Measurements from ENCODE around the gene ERH. TPM values are rescaled to one million over a fixed set of nuclear protein-coding genes. Genes with fewer than 3 reads are reported as not detected.
"Not testable (repeated sequence)": the region's sequence is repeated elsewhere in the genome, so short reads cannot be mapped to it uniquely, and the experiment has no call there.

ERH gene
- 50.2 and 52.3 TPM in 2 replicates for total RNA-seq (2014; rRNA removed; shearing (Covaris generic))

DNA sequence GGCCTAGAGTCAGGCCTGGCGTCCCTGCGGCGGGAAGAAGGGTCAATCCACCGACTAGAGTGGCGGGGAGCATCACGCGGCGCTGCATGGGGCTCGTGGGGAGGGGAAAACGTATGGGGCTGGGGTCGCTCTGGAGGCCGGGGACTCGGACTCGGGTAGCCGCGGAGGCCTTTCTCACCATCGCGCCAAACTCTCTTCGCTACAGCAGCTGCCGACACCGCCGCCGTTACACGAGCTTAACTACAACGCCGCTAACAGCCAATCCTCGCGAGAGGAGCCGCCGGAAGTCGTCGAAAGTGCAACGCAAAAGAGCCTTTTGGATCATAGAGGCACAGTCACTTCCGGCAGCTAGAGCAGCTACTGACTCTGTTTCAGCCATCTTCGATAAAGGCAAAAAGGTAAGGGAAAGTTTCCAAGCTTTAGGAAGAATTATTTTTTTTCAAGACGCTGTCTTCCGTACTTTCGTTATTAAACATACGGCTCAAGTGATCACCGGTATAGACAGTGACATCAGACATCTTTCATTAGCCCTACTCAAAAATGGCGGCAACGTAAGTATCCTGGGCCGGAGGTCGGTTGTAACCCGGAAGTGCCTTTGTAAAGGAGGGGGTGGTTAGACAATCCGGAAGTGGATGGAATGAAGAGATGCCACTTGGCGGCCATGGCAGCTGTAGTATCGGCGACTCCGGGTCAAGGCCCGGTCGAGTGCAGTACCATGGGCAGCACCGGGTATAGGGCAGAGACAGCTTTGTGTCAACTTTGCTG lies at the start of gene ERH, which contains the start of gene SLC39A9:
TSS of gene ERH (minus strand) at position 247 of the 765 bp plus-strand sequence. CDS start at position 181, 66 bp downstream.
TSS of gene SLC39A9 (plus strand) at position 640 of the 765 bp plus-strand sequence. CDS start 678 bp downstream, outside the sequence.
- DNase-seq (ENCODE audit: low spot score): peak; percentile 93

DNA sequence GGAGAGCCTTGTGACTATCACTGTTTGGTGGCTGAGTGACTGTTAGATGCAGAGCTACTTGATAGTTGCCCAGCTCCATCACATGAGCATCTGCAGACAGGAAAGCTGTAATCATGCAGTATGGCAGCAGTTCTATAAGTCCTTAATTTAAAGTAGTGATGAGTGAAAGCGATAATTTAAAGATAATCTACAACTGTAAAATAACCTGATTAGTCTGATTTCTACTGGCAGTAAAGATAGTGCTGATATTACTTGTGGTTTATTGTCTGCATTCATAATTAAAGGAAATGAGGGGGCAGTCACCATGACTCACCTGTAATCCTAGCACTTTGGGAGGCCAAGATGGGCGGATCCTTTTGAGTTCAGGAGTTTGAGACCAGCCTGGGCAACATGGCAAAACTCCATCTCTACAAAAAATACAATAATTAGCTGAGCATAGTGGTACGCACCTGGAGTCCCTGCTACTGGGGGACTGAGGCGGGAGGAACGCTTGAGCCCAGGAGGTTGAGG lies 45.3 kb upstream of the ERH start:
- no peak for DNase-seq (ENCODE audit: low spot score)

DNA sequence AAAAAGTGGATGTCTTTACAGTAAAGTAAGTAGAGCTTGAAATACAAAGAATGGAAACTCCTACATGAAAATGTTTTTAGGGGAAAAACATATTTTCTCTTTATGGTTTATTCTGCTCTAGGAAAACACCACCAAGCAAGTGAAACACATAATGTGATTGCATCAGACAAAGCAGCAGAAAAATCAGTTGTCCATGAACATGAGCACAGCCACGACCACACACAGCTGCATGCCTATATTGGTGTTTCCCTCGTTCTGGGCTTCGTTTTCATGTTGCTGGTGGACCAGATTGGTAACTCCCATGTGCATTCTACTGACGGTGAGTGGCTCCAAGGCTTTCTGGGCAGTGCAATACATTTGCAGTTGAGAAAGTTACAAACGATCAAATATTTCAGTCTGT lies 43.8 kb upstream of the ERH start:
- DNase-seq (ENCODE audit: low spot score): no peak

DNA sequence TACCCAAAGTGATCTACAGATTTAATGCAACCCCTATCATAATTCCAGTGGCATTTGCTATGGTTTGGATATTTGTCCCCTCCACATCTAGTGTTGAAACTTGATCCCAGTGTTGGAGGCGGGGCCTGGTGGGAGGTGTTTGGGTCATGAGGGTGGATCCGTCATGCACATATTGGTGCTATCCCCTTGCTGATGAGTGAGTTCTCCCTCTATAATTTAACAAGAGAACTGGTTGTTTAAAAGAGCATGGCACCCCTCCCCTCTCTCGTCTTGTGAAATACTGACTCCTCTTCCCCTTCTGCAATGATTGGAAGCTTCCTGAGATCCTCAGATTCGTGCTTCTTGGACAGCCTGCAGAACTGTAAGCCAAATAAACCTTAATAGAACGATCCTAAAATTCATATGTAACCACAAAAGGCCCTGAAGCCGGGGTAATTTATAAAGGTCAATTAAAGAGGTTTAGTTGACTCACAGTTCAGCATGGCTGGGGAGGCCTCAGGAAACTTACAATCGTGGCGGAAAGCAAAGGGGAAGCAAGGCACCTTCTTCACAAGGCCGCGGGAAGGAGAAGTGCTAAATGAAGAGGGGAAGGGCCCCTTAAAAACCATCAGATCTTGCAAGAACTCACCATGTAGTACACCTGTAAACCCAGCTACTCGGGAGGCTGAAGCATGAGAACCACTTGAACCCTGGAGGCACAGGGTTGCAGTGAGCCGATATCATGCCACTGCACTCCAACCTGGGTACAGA lies 41.6 kb upstream of the ERH start:
- DNase-seq (ENCODE audit: low spot score): no peak

DNA sequence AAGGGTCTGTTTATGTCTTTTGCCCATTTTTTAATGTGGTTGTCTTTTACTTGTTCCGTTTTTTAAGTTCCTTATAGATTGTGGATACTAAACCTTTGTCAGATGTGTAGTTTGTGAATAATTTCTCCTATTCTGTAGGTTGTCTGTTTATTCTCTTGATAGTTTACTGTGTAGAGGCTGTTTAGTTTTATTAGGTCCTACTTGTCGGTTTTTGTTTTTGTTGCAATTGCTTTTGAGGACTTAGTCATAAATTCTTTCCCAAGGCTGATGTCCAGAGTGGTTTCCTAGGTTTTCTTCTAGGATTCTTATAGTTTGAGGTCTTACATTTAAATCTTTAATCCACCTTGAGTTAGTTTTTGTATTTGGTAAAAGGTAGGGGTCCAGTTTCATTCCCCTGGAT lies 34.3 kb upstream of the ERH start:
- DNase-seq (ENCODE audit: low spot score): no peak

DNA sequence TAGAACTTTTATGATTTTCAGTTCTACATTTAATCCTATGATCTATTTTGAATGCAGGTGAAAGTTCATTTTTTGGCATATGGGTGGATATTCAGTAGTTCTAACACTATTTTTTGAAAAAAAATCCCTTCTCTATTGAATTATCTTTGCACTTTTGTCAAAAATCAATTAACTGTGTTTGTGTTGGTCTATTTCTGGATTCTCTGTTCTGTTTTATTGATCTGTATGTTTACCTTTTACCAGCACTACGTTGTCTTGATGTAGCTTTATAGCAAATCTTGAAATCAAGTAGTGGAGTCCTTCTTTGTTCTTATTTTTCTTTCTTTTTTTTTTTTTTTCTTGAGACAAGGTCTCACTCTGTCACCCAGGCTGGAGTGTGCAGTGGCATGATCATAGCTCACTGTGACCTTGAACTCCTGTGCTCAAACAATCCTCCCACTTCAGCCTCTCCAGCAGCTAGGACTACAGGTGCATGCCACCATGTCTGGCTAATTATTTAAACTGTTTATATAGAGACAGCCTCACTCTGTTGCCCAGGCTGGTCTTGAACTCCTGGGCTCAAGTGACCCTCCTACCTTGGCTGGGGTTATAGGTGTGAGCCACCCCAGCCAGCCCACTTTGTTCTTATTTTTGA lies 32.3 kb upstream of the ERH start:
- DNase-seq (ENCODE audit: low spot score): no peak

DNA sequence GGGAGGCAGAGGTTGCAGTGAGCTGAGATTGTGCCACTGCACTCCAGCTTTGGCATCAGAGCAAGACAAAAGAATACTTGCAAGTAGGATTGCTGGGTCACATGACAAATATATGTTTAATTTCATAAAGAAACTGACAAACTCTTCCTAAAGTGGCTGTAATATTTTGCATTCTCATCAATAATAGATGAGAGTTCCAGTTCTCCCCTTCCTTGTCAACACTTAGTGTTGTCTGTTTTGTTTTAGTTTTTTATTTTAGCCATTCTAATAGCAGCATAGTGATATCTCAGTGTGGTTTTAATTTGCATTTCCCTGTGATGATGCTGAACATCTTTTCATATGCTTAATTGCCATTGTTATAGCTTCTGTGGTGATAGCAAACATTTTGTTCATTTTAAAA lies 31.5 kb upstream of the ERH start:
- no peak for DNase-seq (ENCODE audit: low spot score)

DNA sequence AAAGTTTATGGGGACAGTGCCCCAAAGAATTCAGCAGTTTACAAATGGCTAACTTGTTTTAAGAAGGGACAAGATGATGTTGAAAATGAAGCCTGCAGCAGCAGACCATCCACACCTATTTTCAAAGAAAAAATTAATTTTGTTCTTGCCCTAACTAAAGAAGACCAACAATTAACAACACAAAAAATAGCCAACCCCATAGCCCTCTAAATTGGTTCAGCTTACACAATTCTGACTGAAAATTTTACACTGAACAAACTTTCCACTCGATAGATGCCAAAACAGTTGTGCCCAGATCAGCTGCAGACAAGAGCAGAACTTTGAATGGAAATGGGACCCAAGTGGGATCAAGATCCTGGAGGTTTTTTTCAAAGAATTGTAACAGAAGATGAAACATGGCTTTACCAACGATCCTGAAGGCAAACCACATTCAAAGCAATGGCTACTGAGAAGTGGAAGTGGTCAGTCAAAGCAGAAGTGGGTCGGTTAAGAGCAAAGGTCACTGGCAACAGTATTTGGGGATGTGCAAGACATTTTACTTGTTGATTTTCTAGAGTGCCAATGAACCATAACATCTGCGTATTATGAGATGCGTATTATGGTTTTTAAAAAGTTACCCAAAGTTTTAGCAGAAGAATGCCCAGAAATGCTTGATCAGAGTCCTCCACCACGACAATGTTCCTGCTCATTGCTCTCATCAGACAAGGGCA lies 30.3 kb upstream of the ERH start:
- DNase-seq (ENCODE audit: low spot score): no peak

DNA sequence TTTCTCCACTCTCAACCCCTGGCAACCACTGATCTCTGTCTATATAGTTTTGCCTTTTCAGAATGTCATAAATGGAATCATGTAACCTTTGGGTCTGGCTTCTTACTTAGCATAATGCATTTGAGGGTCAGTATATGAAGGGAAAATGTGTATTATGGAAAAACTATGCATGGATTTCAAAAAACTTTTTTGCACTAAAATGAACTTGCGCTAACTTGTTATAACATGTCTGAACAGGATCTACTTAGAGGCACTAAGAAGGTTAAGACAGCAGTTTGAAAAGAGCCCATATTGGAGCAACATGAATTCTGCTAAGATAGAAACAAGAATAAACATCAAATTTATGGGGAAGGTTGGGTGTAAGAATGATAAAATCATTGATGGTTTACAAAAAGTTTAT lies 29.5 kb upstream of the ERH start:
- no peak for DNase-seq (ENCODE audit: low spot score)

DNA sequence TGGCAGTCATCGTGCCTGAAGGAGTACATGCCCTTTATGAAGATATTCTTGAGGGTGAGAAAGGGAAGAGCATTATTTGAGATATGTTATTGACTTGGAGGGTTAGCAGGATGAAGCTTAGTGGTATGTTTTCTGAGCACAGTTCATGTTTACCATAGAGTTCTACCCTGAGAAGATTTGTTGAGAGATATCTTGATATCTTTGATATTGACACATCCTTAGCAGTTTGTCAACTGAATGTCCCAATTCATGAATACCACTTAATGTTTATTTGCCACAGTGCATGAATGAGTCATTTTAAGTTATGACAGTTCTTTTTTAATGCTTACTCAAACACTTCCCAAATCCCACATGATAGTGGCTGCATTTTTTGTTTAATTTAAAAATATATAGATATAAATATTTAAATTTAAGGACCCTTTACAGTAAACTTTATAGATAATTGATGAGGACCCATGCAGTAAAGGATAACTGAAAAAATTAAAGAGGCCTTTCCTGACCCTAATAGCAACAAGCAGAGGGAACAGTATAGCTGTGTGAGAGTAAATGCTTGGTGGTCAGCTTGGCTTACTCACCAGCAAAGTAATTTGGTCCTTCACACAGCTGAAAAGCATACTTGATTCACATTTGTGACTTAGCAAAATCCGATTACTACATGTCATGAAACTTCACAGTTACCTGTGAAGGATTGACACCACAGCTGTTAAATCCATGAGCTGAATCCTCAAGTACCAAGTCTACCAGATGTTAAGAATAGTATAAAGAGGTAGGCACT lies 26.2 kb upstream of the ERH start:
- DNase-seq (ENCODE audit: low spot score): no peak

DNA sequence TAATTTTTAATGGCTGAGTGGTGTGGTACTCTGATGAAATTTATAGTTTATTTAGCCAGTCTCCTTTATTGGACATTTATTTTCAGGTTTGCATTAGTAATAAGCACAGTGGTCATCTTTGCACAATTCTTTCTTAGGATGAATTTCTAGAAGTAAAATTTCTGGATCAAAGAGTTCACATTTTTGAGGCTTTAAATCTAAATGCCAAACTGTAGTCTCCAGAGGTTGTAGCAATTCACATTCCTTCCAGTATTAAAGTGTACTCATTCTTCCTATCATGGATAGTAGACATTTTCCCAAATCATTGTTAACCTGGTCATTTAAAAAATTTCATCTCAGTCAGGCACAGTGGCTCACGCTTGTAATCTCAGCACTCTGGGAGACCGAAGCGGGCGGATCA lies 25.2 kb upstream of the ERH start:
- no peak for DNase-seq (ENCODE audit: low spot score)

DNA sequence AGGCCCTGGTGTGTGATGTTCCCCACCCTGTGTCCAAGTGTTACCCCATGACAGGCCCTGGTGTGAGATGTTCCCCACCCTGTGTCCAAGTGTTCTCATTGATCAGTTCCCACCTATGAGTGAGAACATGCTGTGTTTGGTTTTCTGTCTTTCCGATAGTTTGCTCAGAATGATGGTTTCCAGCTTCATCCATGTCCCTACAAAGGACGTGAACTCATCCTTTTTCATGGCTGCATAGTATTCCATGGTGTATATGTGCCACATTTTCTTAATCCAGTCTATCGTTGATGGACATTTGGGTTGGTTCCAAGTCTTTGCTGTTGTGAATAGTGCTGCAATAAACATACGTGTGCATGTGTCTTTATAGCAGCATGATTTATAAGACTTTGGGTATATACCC lies 18.0 kb upstream of the ERH start:
- not testable (repeated sequence) for DNase-seq (ENCODE audit: low spot score)

DNA sequence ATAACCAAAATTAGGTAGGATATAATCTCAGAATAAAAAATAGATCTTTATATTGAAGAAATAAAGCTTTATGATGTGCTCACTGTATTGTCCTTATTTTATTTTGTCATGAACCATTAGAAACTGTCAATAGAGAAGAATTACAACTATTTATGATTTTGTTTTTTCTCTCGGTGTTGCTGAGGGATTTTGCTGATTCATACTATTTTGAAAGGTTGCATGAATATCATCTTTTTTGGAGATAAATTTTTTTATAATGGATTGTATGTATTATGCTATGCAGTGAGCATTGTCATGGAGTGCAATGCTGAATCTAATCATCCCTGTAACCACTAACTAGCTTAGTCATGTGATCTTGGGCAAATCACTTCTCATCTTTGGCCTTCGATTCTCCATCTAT lies 15.4 kb upstream of the ERH start:
- no peak for DNase-seq (ENCODE audit: low spot score)

DNA sequence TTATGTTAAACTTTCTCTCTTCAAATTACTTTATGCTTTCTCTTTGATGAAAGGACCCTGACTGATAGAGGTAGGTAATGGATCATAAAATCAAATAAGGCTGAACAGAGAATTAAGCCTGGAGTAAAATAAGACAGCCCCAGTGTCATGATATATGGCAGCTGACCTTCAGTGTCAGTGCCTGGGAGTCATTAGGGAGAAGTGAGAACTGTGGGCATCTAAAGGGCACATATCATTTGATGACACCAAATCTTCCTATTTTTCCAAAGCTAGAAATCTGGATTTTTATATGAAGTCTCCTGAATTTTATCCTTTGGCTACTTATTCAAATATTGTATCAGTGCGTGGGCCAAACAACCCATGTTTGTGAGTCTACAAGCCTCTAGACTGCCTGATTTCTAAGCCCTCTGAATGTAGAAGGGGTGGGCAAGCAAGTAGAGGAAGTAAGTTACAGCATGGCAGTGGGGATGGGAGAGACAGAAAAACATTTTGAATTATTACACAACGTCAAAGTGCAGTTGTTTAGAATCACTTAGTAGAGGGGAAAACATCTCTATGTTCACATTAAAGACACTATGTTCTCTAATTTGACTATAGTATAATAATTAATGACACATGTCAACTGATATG lies 10.3 kb upstream of the ERH start:
- DNase-seq (ENCODE audit: low spot score): no peak

DNA sequence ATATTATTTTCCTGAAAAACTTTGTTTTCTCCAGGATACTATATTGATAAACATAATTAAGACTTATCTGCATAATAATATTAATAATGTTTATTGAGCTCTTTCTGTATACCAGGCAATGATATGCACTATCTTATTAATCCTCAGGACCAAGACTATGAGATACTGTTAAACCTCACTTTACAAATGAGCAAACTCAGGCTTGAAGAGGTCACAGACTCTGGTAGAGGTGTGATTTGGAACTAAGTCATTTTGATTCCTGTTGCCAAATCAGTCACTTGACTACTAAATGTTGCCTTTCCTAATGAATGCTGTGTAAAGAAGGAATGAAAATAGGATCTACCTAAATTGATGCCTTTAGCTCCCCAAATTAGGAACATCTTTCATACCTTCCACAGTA lies 7.7 kb upstream of the ERH start:
- no peak for DNase-seq (ENCODE audit: low spot score)

DNA sequence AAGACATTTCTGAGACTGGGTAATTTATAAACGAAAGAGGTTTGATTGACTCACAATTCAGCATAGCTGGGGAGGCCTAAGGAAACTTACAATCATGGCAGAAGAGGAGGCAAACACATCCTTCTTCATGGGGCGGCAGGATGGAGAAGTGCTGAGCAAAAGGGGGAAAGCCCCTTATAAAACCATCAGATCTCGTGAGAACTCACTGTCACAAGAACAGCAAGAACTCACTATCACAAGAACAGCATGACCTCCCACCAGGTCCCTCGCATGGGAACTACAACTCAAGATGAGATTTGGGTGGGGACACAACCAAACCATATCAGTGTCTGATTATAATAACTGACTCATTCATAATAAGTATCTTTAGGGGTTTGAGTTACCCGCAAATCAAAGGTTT lies 6.8 kb upstream of the ERH start:
- DNase-seq (ENCODE audit: low spot score): no peak

DNA sequence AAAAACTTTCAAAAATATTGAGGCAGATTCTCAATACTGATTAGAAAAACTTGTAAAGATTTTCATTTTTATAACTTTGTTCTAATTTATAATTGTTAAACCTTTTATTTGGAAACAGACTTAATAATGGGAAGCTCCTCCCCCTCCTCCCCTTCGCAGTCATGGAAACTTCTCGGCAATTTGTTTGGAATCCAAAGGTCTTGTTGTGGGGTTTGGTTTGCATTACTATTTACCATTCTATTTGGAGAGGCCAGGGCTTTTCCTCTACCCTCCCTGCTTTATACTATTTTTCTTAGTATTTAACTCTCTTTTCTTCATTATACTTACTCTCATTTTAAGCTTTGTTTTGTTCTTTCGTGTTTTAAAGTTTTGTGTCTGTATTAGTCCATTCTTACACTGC lies 6.4 kb upstream of the ERH start:
- no peak for DNase-seq (ENCODE audit: low spot score)

DNA sequence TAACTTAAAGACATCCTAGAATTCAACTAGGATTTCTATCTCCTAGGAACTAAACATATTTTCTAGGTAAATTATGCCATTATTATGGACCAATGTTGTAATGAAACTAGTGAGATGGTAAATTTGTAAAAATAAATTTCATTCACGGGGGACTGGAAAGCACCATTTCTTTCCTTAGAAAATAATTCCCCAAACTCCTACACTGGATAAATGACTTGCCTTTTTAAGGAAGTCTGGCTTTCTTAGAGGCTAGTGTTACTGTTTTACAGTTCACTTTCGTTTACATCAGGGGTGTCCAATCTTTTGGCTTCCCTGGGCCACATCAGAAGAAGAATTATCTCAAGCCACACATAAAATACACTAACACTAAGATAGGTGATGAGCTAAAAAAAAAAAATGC lies 3.7 kb upstream of the ERH start:
- no peak for DNase-seq (ENCODE audit: low spot score)

DNA sequence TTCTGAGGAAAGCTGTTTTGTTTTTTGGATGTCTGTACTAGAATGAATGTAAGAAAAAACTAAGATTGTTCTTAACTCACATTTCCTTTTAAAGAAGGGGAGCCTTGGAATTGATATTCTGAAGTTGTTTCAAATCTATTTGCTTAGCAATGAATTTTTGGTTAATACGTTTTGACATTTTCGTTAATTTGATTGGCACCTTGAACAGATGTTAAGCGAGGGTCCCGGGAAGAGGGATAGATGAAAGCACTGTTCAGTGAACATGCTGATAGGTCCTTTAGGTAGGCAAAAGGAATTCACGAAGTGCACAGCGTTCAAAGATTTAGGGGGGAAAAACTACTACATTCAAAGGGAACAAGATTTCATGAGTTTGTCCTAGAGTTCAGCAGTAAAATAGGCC lies 2.1 kb upstream of the ERH start:
- no peak for DNase-seq (ENCODE audit: low spot score)

DNA sequence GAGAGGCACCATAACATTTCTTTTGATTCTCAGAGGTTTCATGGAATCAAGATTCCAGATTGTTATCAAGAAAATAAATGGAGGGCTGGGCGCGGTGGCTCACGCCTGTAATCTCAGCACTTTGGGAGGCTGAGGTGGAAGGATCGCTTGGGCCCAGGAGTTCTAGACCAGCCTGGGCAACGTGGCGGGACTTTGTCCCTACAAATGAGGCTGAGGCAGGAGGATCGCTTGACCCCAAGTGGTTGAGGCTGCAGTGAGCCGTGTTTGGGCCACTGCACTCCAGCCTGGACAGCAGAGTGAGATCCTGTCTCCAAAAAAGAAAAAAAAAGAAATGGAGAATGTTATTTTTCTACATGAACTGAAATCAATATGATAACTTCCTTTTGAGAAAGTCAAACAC lies 1.7 kb upstream of the ERH start:
- no peak for DNase-seq (ENCODE audit: low spot score)

Measured in HT-29 (cell line).